Calu3 (cell line): Measurements from ENCODE around the gene SLBP. TPM values are rescaled to one million over a fixed set of nuclear protein-coding genes. Genes with fewer than 3 reads are reported as not detected.
A peak's percentile ranks its signal among the peaks of the same experiment; 100 is the strongest.

Experiments used
- BruUV-seq: library from RNA; stranded (reverse); fragments of 400-500 nt; replicated peaks from 2 replicates; lab custom pipeline; 2021; lab: Mats Ljungman, UMichigan
- CTCF ChIA-PET: fragments of 300-600 bp; sonication (Branson Sonifier 250); formaldehyde crosslinking; loops from one replicate; lab custom pipeline; 2022; ENCODE audit warnings: antibody characterized with exemption; lab: Charles Lee
- DNase-seq: peaks from one replicate; pipeline ENCODE4 v3.0.0; 2022
- H3K27ac Mint-ChIP-seq: one replicate; pipeline ENCODE4 v1.8.0; 2022; ENCODE audit warnings: mixed read lengths; ENCODE audit not compliant: unreplicated experiment
- H3K27me3 Mint-ChIP-seq: one replicate; pipeline ENCODE4 v1.8.0; 2022; ENCODE audit warnings: mixed read lengths; ENCODE audit not compliant: unreplicated experiment
- H3K36me3 Mint-ChIP-seq: one replicate; pipeline ENCODE4 v1.8.0; 2022; ENCODE audit warnings: mild to moderate bottlenecking, moderate library complexity, mixed read lengths; ENCODE audit not compliant: insufficient read depth, unreplicated experiment
- H3K4me1 Mint-ChIP-seq: one replicate; pipeline ENCODE4 v1.8.0; 2022; ENCODE audit warnings: mild to moderate bottlenecking, low read depth, mixed read lengths; ENCODE audit not compliant: unreplicated experiment
- H3K4me3 Mint-ChIP-seq: one replicate; pipeline ENCODE4 v1.8.0; 2022; ENCODE audit warnings: mild to moderate bottlenecking, low read depth, moderate library complexity, mixed read lengths; ENCODE audit not compliant: unreplicated experiment
- H3K9me3 Mint-ChIP-seq: one replicate; pipeline ENCODE4 v1.8.0; 2022; ENCODE audit warnings: low read depth, mixed read lengths; ENCODE audit not compliant: unreplicated experiment
- intact Hi-C: fragments of 100-400 bp; cut with micrococcal nuclease; formaldehyde crosslinking; loops from one replicate; pipeline ENCODE4 v1.10.0; 2022; ENCODE audit not compliant: unreplicated experiment
- total RNA-seq: library from RNA; stranded (reverse); gene quantifications from 2 replicates; pipeline ENCODE4 v1.2.3, GENCODE V29; 2022
- TF ChIP-seq, protein P1 (sequence below): fragments of 200-600 bp; IDR thresholded peaks from one replicate; pipeline ENCODE4 v1.8.0; 2022; ENCODE audit warnings: antibody characterized with exemption; ENCODE audit not compliant: unreplicated experiment

The SLBP gene
- total RNA-seq, 1 experiment from 2014 or later = 46.1 TPM

- H3K9me3 Mint-ChIP-seq = no peaks in the 10 kb centered on the region
- CTCF ChIA-PET = interaction anchor here (0.8 kb wide), 1 partner anchor 64 kb away, joined by 3 read pairs; no protein-coding TSS in a partner anchor
- no peak overlapping the region for H3K27ac Mint-ChIP-seq
- no peaks in the 10 kb centered on the region for H3K27me3 Mint-ChIP-seq
- BruUV-seq = no TSS peak
- intact Hi-C loops = no loop called here
- no peak overlapping the region for H3K4me3 Mint-ChIP-seq
- TF ChIP-seq, protein P1, sequence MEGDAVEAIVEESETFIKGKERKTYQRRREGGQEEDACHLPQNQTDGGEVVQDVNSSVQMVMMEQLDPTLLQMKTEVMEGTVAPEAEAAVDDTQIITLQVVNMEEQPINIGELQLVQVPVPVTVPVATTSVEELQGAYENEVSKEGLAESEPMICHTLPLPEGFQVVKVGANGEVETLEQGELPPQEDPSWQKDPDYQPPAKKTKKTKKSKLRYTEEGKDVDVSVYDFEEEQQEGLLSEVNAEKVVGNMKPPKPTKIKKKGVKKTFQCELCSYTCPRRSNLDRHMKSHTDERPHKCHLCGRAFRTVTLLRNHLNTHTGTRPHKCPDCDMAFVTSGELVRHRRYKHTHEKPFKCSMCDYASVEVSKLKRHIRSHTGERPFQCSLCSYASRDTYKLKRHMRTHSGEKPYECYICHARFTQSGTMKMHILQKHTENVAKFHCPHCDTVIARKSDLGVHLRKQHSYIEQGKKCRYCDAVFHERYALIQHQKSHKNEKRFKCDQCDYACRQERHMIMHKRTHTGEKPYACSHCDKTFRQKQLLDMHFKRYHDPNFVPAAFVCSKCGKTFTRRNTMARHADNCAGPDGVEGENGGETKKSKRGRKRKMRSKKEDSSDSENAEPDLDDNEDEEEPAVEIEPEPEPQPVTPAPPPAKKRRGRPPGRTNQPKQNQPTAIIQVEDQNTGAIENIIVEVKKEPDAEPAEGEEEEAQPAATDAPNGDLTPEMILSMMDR = no peak
- DNase-seq = no peak
- H3K36me3 Mint-ChIP-seq = peaks cover 28% of the 10 kb centered on the region
- no peaks in the 10 kb centered on the region for H3K4me1 Mint-ChIP-seq
Observed at GRCh38 chr4:1745165-1745564, 33.0 kb upstream of the SLBP start.

- BruUV-seq = no TSS peak
Observed at GRCh38 chr4:1744552-1744951, 32.4 kb upstream of the SLBP start.

DNA sequence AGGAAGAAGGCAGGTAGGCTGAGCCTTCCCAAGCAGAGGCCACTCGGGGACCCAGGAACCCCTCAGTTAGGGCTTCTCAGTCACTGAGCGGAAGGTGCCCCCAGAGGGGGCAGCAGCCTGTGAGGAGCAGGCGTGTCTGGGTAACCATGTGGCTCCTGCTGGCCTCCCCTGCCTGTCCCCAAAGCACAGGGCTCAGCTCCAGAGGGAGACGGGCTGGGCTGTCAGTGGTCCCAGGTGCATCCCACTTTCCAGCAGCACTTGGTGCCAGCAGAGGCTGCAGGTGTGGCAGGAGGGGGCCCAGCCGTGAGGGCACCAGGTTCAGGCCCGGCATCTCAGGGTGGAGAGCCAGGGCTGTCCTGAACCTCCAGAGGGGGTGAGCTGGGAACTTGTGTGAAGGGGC lies 31.9 kb upstream of the SLBP start:
- DNase-seq = no peak
- H3K27me3 Mint-ChIP-seq = no peaks in the 10 kb centered on the region
- CTCF ChIA-PET = interaction anchor here (0.6 kb wide), 1 partner anchor 45 kb away, joined by 5 read pairs; no protein-coding TSS in a partner anchor
- intact Hi-C loops = no loop called here
- no peaks in the 10 kb centered on the region for H3K9me3 Mint-ChIP-seq
- H3K36me3 Mint-ChIP-seq = peaks cover 28% of the 10 kb centered on the region
- TF ChIP-seq, protein P1 = no peak
- no peaks in the 10 kb centered on the region for H3K4me1 Mint-ChIP-seq
- peak overlapping the region; percentile 61 for H3K27ac Mint-ChIP-seq
- no TSS peak for BruUV-seq
- H3K4me3 Mint-ChIP-seq = no peak overlapping the region

More at GRCh38 chr4:1744552-1744951, 32.4 kb upstream of the SLBP start:
- H3K9me3 Mint-ChIP-seq = no peaks in the 10 kb centered on the region
- H3K27ac Mint-ChIP-seq = no peak overlapping the region
- DNase-seq = no peak
- H3K4me1 Mint-ChIP-seq = no peaks in the 10 kb centered on the region
- intact Hi-C loops = no loop called here
- TF ChIP-seq, protein P1 = no peak
- H3K36me3 Mint-ChIP-seq = peaks cover 28% of the 10 kb centered on the region
- H3K27me3 Mint-ChIP-seq = no peaks in the 10 kb centered on the region
- no peak overlapping the region for H3K4me3 Mint-ChIP-seq
- CTCF ChIA-PET = interaction anchor here (0.6 kb wide), 1 partner anchor 46 kb away, joined by 5 read pairs; no protein-coding TSS in a partner anchor

DNA sequence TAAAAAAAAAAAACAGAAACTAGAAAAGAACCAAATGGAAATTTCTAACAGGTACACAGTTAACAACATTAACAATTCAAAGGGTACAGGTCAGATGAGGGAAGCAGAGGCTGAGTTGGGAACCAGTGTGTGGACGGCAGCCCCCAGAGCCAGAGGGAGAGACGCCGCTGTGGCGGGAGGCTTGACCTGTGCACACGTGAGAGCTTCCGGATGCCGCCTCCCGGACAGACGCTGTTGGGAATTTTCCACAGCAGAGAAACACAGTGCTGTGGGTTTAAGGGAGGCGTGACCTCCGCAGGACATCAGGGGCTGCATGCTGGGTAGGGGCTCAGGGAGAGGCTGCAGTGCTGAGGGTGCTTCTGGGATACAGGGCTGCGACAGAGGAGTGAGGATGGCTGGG lies 31.4 kb upstream of the SLBP start:
- CTCF ChIA-PET = no interaction called here
- TF ChIP-seq, protein P1 = no peak
- no peak overlapping the region for H3K4me3 Mint-ChIP-seq
- no peak for DNase-seq
- no peaks in the 10 kb centered on the region for H3K4me1 Mint-ChIP-seq
- peak overlapping the region; percentile 61 for H3K27ac Mint-ChIP-seq
- no TSS peak for BruUV-seq
- intact Hi-C loops = no loop called here
- peaks cover 29% of the 10 kb centered on the region for H3K36me3 Mint-ChIP-seq
- H3K27me3 Mint-ChIP-seq = no peaks in the 10 kb centered on the region
- peaks cover 3% of the 10 kb centered on the region for H3K9me3 Mint-ChIP-seq
